Vagina (tissue), 2 donors: ENCODE data around the gene DCUN1D3. TPM values are rescaled to one million over a fixed set of nuclear protein-coding genes. Genes with fewer than 3 reads are reported as not detected.

Experiments used
- DNase-seq, 2 donors: peaks; one replicate each; pipeline ENCODE4 v3.0.0-alpha.2; 2017; ENCODE audit errors: extremely low spot score in 2 of 2
- H3K27ac ChIP-seq: fragments of 200-600 bp; sonication (generic); one replicate; pipeline ENCODE4 v1.5.1; 2019
- H3K27me3 ChIP-seq: fragments of 200-600 bp; sonication (generic); one replicate; pipeline ENCODE4 v1.5.1; 2019
- H3K36me3 ChIP-seq, 2 donors: fragments of 200-600 bp; sonication (generic); one replicate each; pipeline ENCODE4 v1.5.1; 2017 to 2019
- H3K4me1 ChIP-seq: fragments of 200-600 bp; sonication (generic); one replicate; pipeline ENCODE4 v1.5.1; 2019
- H3K4me3 ChIP-seq, 2 donors: fragments of 200-600 bp; sonication (generic); 1 replicate in 1 of 2; 2 replicates in 1 of 2; pipeline ENCODE4 v1.5.1; 2016 to 2019
- H3K9me3 ChIP-seq: fragments of 200-600 bp; sonication (generic); one replicate; pipeline ENCODE4 v1.5.1; 2019
- POLR2A ChIP-seq, 2 donors: fragments of 450-650 bp; IDR thresholded peaks; one replicate each; pipeline ENCODE4 v1.6.1; 2017; ENCODE audit warnings: antibody characterized with exemption in 2 of 2, mild to moderate bottlenecking in 2 of 2, moderate library complexity in 2 of 2
- POLR2AphosphoS5 ChIP-seq, 2 donors: sonication (generic); formaldehyde crosslinking; IDR thresholded peaks; one replicate each; pipeline ENCODE4 v1.9.0; 2017; ENCODE audit warnings: antibody characterized with exemption in 2 of 2, mild to moderate bottlenecking in 2 of 2, low read depth in 1 of 2; ENCODE audit not compliant: insufficient read depth in 1 of 2
- intact Hi-C: fragments of 100-400 bp; cut with DNase I; formaldehyde crosslinking; loops from one replicate; pipeline ENCODE4 v1.15.1; 2023
- total RNA-seq: library from RNA; depleted of rRNA; stranded (reverse); fragments of >200 nt; gene quantifications from one replicate; pipeline ENCODE4 v1.2.3, GENCODE V29; 2016
- TF ChIP-seq, protein P1 (sequence below), 3 experiments: fragments of 450-650 bp in 2 of 3; fragments of 200-600 bp in 1 of 3; sonication (generic) in 1 of 3; IDR thresholded peaks; one replicate each; pipeline ENCODE4 v1.5.1; 2017 to 2019; ENCODE audit warnings: antibody characterized with exemption in 3 of 3, mild to moderate bottlenecking in 2 of 3, moderate library complexity in 2 of 3

DCUN1D3 gene
- total RNA-seq, 1 donor from 2014 or later = 19.2 TPM

DNA sequence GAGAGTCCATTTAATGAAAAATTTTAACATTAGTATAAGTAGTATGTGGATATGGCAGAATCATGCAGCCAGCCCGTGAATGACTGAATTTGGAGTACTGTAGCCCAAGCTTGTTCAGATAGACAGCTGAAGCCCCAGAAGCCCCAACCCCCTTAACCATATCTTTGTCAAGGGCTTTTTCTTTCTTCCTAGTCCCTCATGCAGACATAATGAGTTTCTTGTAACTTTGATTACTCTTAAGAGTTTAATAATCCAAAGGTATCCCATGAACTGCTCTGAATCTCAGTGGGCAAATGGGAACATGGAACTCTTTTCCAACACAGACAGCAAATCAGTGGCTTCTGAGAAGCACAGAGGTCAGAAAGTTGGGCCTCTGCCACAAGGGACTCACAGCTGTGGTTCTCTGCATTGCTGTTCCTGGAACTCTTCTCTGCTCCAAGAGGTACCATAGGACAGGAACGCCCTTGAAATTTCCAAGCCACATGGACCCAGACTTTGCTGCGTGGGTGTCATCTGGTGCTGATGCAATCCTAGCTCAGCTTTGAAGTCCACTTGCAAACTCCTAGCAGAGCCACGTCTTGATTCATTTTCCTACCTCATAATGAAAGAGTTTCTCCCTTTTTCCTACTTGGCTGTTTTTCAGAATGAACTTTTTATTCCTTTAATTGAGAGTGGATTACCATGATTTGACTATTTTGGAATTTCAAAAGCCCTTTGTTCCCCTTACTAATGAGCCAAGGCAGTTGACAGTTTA is 18.5 kb upstream of the DCUN1D3 start:
- no peak for DNase-seq
- no peaks in the 10 kb centered on the region for H3K9me3 ChIP-seq
- peaks cover 9% of the 10 kb centered on the region for H3K4me1 ChIP-seq
- no peak overlapping the region for H3K4me3 ChIP-seq
- intact Hi-C loops = no loop called here
- no peak overlapping the region for H3K27ac ChIP-seq
- TF ChIP-seq POLR2AphosphoS5 (IDR thresholded peaks at IDR 0.05; ENCODE audit: insufficient read depth in 1 of 2, low read depth in 1 of 2) (no peak), POLR2A (IDR thresholded peaks at IDR 0.05) (no peak)
- TF ChIP-seq, protein P1, sequence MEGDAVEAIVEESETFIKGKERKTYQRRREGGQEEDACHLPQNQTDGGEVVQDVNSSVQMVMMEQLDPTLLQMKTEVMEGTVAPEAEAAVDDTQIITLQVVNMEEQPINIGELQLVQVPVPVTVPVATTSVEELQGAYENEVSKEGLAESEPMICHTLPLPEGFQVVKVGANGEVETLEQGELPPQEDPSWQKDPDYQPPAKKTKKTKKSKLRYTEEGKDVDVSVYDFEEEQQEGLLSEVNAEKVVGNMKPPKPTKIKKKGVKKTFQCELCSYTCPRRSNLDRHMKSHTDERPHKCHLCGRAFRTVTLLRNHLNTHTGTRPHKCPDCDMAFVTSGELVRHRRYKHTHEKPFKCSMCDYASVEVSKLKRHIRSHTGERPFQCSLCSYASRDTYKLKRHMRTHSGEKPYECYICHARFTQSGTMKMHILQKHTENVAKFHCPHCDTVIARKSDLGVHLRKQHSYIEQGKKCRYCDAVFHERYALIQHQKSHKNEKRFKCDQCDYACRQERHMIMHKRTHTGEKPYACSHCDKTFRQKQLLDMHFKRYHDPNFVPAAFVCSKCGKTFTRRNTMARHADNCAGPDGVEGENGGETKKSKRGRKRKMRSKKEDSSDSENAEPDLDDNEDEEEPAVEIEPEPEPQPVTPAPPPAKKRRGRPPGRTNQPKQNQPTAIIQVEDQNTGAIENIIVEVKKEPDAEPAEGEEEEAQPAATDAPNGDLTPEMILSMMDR (IDR thresholded peaks at IDR 0.05) = no peak
- no peaks in the 10 kb centered on the region for H3K36me3 ChIP-seq
- no peaks in the 10 kb centered on the region for H3K27me3 ChIP-seq

DNA sequence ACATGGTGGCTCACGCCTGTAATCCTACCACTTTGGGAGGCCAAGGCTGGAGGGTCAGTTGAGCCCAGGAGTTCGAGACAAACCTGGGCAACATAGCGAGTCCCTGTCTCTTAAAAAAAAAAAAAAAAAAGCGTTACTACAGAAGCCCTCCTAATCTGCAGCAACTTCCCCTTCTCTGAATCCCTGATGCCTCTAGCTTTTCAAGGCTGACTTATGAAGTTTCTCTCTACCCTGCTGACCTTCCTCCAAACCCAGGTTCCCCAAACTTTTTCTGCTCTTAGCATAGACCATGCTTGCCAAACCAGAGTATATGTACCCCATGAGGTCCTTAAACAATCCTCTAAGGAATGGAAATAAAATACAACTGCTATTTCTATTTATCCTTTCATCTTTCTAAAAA is 16.8 kb upstream of the DCUN1D3 start:
- Histone ChIP-seq H3K4me1 (peaks cover 15% of the 10 kb centered on the region), H3K27me3 (no peaks in the 10 kb centered on the region), H3K9me3 (no peaks in the 10 kb centered on the region), H3K27ac (no peak overlapping the region), H3K36me3 (no peaks in the 10 kb centered on the region), H3K4me3 (no peak overlapping the region)
- no peak for TF ChIP-seq POLR2AphosphoS5 (IDR thresholded peaks at IDR 0.05; ENCODE audit: insufficient read depth in 1 of 2, low read depth in 1 of 2)
- TF ChIP-seq POLR2A (IDR thresholded peaks at IDR 0.05) = no peak
- TF ChIP-seq, protein P1 (IDR thresholded peaks at IDR 0.05) = no peak
- DNase-seq = no peak
- intact Hi-C loops = no loop called here

DNA sequence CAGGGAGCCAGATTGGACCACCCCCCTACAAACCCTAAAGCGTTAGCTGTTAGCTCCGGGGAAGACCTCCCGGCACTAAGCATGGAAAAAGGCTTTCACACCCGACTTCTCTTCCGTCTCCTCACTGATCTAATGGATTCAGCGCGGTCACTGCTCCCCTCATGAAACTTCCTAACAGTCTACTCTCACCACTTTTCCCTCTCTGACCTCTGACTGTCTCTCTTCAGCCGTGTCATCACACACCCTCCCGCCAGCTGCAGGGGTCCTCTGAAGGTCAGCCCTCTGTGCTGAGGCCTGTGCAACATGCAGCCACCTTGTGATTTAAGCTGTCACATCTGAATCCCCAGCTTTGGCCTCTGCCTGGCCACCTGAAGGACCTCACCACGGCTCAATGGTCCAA is 16.1 kb upstream of the DCUN1D3 start:
- Histone ChIP-seq H3K27ac (no peak overlapping the region), H3K36me3 (no peaks in the 10 kb centered on the region), H3K9me3 (no peaks in the 10 kb centered on the region), H3K4me3 (no peak overlapping the region), H3K4me1 (peaks cover 21% of the 10 kb centered on the region), H3K27me3 (no peaks in the 10 kb centered on the region)
- no peak for DNase-seq
- intact Hi-C loops = no loop called here
- no peak for TF ChIP-seq POLR2A (IDR thresholded peaks at IDR 0.05)
- no peak for TF ChIP-seq POLR2AphosphoS5 (IDR thresholded peaks at IDR 0.05; ENCODE audit: insufficient read depth in 1 of 2, low read depth in 1 of 2)
- TF ChIP-seq, protein P1 (IDR thresholded peaks at IDR 0.05) = no peak

DNA sequence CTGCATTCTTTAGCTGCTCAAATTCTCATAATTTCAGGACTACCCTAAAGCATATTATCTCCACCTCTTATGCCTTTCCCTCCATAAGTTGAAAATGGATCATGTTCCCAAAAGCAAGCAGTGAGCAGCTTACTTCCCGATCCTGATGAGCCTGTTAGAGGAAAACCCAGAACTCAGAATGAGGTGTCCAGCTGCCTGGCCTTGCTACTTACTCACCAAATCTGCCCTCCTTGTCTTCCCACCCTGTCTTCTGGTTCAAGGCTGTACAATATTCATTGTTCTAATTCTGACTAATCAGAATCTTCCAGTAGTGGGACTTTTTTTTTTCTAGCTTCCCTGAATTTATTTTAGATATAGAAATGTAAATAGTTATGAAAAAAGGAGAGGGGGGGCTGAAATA is 11.2 kb upstream of the DCUN1D3 start:
- no peak for DNase-seq
- peak overlapping the region; percentile 66 for H3K27ac ChIP-seq
- H3K4me1 ChIP-seq = peaks cover 57% of the 10 kb centered on the region
- no peaks in the 10 kb centered on the region for H3K36me3 ChIP-seq
- intact Hi-C loops = no loop called here
- no peaks in the 10 kb centered on the region for H3K9me3 ChIP-seq
- no peaks in the 10 kb centered on the region for H3K27me3 ChIP-seq
- no peak for TF ChIP-seq POLR2AphosphoS5 (IDR thresholded peaks at IDR 0.05; ENCODE audit: insufficient read depth in 1 of 2, low read depth in 1 of 2)
- no peak for TF ChIP-seq POLR2A (IDR thresholded peaks at IDR 0.05)
- TF ChIP-seq, protein P1 (IDR thresholded peaks at IDR 0.05) = no peak
- H3K4me3 ChIP-seq = no peak overlapping the region

DNA sequence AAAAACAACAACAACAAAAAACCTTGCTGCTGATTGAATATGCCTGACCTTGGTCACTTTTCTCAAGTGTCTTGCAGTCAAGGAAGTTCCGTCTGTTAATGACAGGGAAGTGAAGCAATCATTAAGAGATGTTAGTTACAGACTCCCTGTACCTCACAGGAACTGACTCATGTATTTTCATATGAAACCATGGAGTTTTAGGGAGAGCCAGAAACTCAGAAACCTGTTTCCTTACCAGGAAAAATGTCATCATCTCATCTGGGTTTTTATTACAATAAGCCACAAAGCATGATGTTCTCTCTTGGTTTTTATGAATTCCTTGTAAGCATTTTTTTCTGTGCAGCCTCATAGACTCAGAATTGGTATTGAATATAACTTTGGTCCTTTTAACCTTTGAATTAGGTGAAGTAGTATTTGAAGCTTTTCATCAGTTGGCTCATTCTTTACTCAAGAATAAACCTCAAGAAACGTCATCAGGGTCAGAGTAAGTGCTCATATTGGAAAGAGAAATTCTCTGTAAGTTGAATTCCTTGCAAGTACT is 10.7 kb upstream of the DCUN1D3 start:
- no peak overlapping the region for H3K4me3 ChIP-seq
- intact Hi-C loops = no loop called here
- H3K27ac ChIP-seq = peak overlapping the region; percentile 66
- no peaks in the 10 kb centered on the region for H3K9me3 ChIP-seq
- TF ChIP-seq POLR2A (IDR thresholded peaks at IDR 0.05) = no peak
- peak in 1 of 2 donors; percentile 87 for TF ChIP-seq POLR2AphosphoS5 (IDR thresholded peaks at IDR 0.05; ENCODE audit: insufficient read depth in 1 of 2, low read depth in 1 of 2)
- no peaks in the 10 kb centered on the region for H3K36me3 ChIP-seq
- DNase-seq = no peak
- H3K27me3 ChIP-seq = no peaks in the 10 kb centered on the region
- H3K4me1 ChIP-seq = peaks cover 62% of the 10 kb centered on the region
